ENCODE results near the gene ART1. TPM values are rescaled to one million over a fixed set of nuclear protein-coding genes. Genes with fewer than 3 reads are reported as not detected.

ART1 gene
- total RNA-seq, 1 donor from 2014 or later, result not detected

Other genes starting within 250 kb of the ART1 start
- not detected in 2 replicates for gene ART5, start 3.1 kb upstream of the ART1 start, total RNA-seq
- gene CHRNA10, start 26.3 kb downstream of the ART1 start, total RNA-seq, result 0.85 and 0.93 TPM in 2 replicates
- 110 and 151 TPM in 2 replicates for gene NUP98, start 152.4 kb downstream of the ART1 start, total RNA-seq
- gene PGAP2, start 163.4 kb downstream of the ART1 start, total RNA-seq, result 7.3 and 10.2 TPM in 2 replicates
- 19.2 and 25.5 TPM in 2 replicates for gene RHOG, start 195.8 kb downstream of the ART1 start, total RNA-seq
- 31.5 and 39.3 TPM in 2 replicates for gene STIM1, start 210.5 kb downstream of the ART1 start, total RNA-seq